DMS153 treated with DMSO at 0.1 percent for 48 hours (cell line): ENCODE measurements around the gene KREMEN1.
A peak's percentile ranks its signal among the peaks of the same experiment; 100 is the strongest.
"Not testable (repeated sequence)": the region's sequence is repeated elsewhere in the genome, so short reads cannot be mapped to it uniquely, and the experiment has no call there.

ENCODE experiments used
- DNase-seq: peaks from one replicate; lab custom pipeline; 2025; ENCODE audit not compliant: unreplicated experiment; lab: John Stamatoyannopoulos, UW

The KREMEN1 gene

GRCh38 chr22:29074276-29074772, 1.5 kb downstream of the KREMEN1 start:
- no peak for DNase-seq

- peak; percentile 46 for DNase-seq
Measured at GRCh38 chr22:29078036-29078868, 5.4 kb downstream of the KREMEN1 start.

GRCh38 chr22:29078869-29079207, 6.0 kb downstream of the KREMEN1 start:
- no peak for DNase-seq

GRCh38 chr22:29079218-29079901, 6.5 kb downstream of the KREMEN1 start:
- DNase-seq = peak; percentile 95

GRCh38 chr22:29080106-29080975, 7.5 kb downstream of the KREMEN1 start:
- DNase-seq = no peak

- DNase-seq = no peak
Measured at GRCh38 chr22:29081517-29082236, 8.8 kb downstream of the KREMEN1 start.

- DNase-seq = no peak
Measured at GRCh38 chr22:29082826-29083545, 10.2 kb downstream of the KREMEN1 start.

- DNase-seq = not testable (repeated sequence)
Measured at GRCh38 chr22:29083576-29083932, 10.7 kb downstream of the KREMEN1 start.

GRCh38 chr22:29083933-29084591, 11.2 kb downstream of the KREMEN1 start:
- DNase-seq = no peak

- no peak for DNase-seq
Measured at GRCh38 chr22:29087012-29087411, 14.2 kb downstream of the KREMEN1 start.

- DNase-seq = no peak
Measured at GRCh38 chr22:29088809-29089208, 16.0 kb downstream of the KREMEN1 start.

GRCh38 chr22:29089507-29089906, 16.7 kb downstream of the KREMEN1 start:
- no peak for DNase-seq

GRCh38 chr22:29090039-29090438, 17.2 kb downstream of the KREMEN1 start:
- peak; percentile 44 for DNase-seq

- DNase-seq = no peak
Measured at GRCh38 chr22:29092243-29092642, 19.4 kb downstream of the KREMEN1 start.

- DNase-seq = no peak
Measured at GRCh38 chr22:29093030-29093429, 20.2 kb downstream of the KREMEN1 start.

GRCh38 chr22:29093501-29094300, 20.9 kb downstream of the KREMEN1 start:
- DNase-seq = no peak

GRCh38 chr22:29095459-29095858, 22.6 kb downstream of the KREMEN1 start:
- no peak for DNase-seq

- no peak for DNase-seq
Measured at GRCh38 chr22:29096736-29097669, 24.2 kb downstream of the KREMEN1 start.
